Measurements from ENCODE around the gene THBD. TPM values are rescaled to one million over a fixed set of nuclear protein-coding genes. Genes with fewer than 3 reads are reported as not detected.

The THBD gene
- total RNA-seq, 1 donor from 2014 or later: 12.6 TPM

DNA sequence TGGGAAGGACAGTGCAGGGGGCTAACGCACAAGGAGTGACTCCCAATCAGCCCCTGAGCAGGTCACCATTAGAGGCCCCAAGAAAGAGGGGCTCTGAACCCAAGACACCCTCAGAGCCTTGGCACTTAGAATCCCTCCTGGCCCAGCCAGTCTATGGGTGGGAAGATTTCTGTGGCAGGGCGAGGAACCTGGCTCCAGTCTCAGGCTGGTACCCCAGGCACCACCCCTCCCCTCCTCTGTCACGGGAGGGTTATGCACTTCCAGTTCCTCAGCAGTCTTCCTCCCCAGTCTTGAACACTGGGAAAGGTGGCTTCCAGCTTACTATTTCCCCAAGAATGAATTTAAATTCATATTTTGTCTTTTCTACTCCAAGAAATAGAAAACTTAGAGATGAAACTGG lies 42.0 kb downstream of the THBD start:
- H3K27me3 ChIP-seq (ENCODE audit: control insufficient read depth, insufficient read depth, low read length): no peaks in the 10 kb centered on the region
- H3K4me3 ChIP-seq (ENCODE audit: low read depth, low read length): no peak overlapping the region

DNA sequence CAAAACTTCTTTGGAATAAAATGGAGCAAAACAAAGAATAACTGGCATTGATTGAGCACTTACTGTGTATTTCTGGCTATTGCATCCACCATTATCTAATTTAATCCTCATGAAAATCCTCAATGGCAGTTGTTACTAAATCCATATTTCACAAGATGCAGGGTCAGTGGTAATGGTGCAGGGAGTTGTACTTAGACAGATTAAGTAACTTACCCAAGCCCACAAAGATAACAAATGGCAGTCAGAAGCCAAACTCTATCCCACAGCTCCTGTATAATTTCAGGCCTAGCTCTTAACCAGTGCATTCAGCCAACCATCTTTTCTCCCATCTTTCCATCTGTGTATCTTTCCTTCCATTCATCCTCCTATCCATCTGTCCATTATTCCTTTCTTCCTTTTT lies 43.7 kb downstream of the THBD start:
- no peak for FAIRE-seq
- DNase-seq (ENCODE audit: low read depth): no peak
- TF ChIP-seq, protein P1, sequence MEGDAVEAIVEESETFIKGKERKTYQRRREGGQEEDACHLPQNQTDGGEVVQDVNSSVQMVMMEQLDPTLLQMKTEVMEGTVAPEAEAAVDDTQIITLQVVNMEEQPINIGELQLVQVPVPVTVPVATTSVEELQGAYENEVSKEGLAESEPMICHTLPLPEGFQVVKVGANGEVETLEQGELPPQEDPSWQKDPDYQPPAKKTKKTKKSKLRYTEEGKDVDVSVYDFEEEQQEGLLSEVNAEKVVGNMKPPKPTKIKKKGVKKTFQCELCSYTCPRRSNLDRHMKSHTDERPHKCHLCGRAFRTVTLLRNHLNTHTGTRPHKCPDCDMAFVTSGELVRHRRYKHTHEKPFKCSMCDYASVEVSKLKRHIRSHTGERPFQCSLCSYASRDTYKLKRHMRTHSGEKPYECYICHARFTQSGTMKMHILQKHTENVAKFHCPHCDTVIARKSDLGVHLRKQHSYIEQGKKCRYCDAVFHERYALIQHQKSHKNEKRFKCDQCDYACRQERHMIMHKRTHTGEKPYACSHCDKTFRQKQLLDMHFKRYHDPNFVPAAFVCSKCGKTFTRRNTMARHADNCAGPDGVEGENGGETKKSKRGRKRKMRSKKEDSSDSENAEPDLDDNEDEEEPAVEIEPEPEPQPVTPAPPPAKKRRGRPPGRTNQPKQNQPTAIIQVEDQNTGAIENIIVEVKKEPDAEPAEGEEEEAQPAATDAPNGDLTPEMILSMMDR (IDR thresholded peaks at IDR 0.05; ENCODE audit: insufficient read depth, low read length, severe bottlenecking): no peak
- Histone ChIP-seq H3K27me3 (ENCODE audit: control insufficient read depth, insufficient read depth, low read length) (no peaks in the 10 kb centered on the region), H3K4me3 (ENCODE audit: low read depth, low read length) (no peak overlapping the region), H3K36me3 (ENCODE audit: control insufficient read depth, insufficient read depth, low read length) (no peaks in the 10 kb centered on the region)

More for the DNA sequence above, 42.0 kb downstream of the THBD start:
- TF ChIP-seq, protein P1 (IDR thresholded peaks at IDR 0.05; ENCODE audit: insufficient read depth, low read length, severe bottlenecking): no peak
- H3K36me3 ChIP-seq (ENCODE audit: control insufficient read depth, insufficient read depth, low read length): no peaks in the 10 kb centered on the region
- DNase-seq (ENCODE audit: low read depth) (no peak), FAIRE-seq (no peak)

DNA sequence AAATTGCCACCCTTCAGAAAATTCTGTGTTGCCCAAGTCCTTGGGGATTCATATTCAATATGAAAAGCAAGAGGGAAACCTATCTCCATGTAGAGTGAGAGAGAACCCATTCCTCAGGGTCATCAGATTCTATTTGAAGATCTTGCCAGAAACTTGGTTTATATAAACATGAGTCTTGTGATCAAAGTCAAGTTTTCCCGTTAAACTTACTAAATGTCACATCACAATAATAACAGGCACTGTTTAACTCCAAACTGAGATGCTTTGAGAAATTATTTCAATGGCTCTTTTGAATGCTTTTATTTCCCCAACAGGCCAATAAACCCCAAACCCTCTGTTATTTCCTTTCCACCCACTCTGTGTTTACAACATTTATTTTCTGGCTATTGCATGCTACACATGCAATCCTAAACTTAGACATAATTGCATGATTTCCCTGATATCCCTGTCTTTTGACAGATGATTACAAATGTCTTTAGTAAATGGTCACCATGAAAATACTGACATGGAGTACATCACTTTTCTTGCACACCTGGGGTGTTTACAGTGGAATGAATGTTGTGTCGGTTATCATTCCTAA lies 45.5 kb downstream of the THBD start:
- no peaks in the 10 kb centered on the region for H3K36me3 ChIP-seq (ENCODE audit: control insufficient read depth, insufficient read depth, low read length)
- FAIRE-seq (no peak), DNase-seq (ENCODE audit: low read depth) (no peak)
- no peak overlapping the region for H3K4me3 ChIP-seq (ENCODE audit: low read depth, low read length)
- TF ChIP-seq, protein P1 (IDR thresholded peaks at IDR 0.05; ENCODE audit: insufficient read depth, low read length, severe bottlenecking): no peak
- H3K27me3 ChIP-seq (ENCODE audit: control insufficient read depth, insufficient read depth, low read length): no peaks in the 10 kb centered on the region

DNA sequence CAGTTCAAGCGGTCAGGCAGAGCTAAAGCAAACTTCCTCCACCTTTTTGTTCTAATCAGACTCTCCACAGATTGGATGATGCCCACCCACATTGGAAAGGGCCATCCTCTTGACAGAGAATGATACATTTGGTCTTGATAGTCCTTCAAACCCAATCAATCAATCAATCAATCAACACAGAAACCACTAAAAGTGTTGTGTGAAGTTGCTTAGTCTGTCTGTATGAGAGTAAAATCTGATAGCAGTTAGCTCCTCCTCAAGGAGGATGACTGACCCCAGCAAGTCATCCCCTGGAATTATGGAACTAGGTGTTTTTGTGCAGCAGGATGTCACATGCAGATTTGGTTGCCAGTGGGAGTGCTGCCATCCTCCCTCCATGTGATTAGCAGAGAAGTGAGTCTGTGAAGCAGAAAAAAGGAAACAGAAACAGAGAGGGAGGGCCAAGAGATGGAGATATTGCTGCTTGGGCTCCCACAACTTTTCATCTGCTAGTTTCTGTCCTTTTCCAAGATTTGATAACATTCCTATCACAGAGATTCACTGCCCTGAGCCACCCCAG lies 46.3 kb downstream of the THBD start:
- DNase-seq (ENCODE audit: low read depth): no peak

DNA sequence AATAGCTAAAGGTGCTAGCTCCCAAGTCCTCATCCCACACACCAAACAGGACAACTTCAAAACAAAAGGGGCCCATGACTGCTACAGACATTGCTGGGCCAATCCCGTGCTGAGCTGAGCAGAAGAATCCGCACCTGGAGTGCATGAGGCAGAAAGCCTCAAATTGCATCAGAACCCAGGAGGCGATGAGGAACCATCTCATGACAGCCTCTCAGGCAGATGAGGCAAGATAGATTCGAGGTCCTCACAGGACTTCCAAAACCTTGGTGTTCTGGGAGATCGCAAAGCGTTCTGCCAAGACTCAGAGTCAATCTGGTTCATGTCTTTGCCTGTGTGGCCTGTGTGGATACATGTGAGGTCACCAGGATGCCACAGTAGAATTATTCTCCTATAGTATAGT lies 47.2 kb downstream of the THBD start:
- Histone ChIP-seq H3K4me3 (ENCODE audit: low read depth, low read length) (no peak overlapping the region), H3K27me3 (ENCODE audit: control insufficient read depth, insufficient read depth, low read length) (no peaks in the 10 kb centered on the region), H3K36me3 (ENCODE audit: control insufficient read depth, insufficient read depth, low read length) (no peaks in the 10 kb centered on the region)
- DNase-seq (ENCODE audit: low read depth) (no peak), FAIRE-seq (no peak)
- TF ChIP-seq, protein P1 (IDR thresholded peaks at IDR 0.05; ENCODE audit: insufficient read depth, low read length, severe bottlenecking): no peak

More for the DNA sequence above, 46.3 kb downstream of the THBD start:
- no peak for FAIRE-seq
- no peaks in the 10 kb centered on the region for H3K36me3 ChIP-seq (ENCODE audit: control insufficient read depth, insufficient read depth, low read length)
- no peak overlapping the region for H3K4me3 ChIP-seq (ENCODE audit: low read depth, low read length)
- TF ChIP-seq, protein P1 (IDR thresholded peaks at IDR 0.05; ENCODE audit: insufficient read depth, low read length, severe bottlenecking): no peak
- no peaks in the 10 kb centered on the region for H3K27me3 ChIP-seq (ENCODE audit: control insufficient read depth, insufficient read depth, low read length)
